ENCODE data around the gene LRP1.

LRP1 gene

GRCh38 chr12:57178213-57178612, 49.9 kb downstream of the LRP1 start:
- DNase-seq = no peak

DNA sequence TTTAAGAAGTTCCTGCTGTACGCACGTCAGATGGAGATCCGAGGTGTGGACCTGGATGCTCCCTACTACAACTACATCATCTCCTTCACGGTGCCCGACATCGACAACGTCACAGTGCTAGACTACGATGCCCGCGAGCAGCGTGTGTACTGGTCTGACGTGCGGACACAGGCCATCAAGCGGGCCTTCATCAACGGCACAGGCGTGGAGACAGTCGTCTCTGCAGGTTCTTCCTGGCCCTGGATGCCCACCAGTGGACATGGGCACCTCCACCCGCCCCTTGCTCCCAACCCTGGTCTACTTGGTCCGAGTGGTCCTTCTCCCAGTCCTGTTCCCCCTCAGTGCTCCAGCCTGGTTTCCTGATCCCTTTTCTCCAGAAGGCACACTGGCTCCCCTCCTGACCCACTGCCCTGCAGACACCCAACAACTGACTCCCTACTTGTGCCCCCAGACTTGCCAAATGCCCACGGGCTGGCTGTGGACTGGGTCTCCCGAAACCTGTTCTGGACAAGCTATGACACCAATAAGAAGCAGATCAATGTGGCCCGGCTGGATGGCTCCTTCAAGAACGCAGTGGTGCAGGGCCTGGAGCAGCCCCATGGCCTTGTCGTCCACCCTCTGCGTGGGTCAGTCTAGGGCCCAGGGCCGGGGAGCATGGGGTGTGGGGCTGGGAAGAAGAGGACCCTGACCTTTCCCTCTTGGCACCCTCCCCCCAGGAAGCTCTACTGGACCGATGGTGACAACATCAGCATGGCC, 51.2 kb downstream of the LRP1 start:
- DNase-seq = no peak

DNA sequence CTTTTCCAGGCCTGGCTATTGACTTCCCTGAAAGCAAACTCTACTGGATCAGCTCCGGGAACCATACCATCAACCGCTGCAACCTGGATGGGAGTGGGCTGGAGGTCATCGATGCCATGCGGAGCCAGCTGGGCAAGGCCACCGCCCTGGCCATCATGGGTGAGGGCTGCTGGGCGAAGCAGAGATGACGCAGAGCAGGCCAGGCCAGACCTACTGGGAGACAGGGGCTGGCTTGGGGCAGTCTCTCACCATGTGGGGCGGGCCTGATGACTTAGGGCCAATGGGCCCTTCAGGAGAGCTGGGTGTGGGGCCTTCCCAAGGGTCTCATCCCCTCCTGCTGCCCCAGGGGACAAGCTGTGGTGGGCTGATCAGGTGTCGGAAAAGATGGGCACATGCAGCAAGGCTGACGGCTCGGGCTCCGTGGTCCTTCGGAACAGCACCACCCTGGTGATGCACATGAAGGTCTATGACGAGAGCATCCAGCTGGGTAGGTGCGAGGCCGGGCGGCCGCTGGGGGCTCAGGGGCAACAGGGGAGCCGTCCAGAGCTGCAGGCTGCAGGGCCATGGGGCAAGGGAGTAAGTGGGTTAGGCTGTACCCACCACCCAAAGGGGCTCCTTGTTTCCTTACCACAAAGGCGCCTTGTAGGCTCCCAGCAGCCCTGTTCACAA, 52.2 kb downstream of the LRP1 start:
- DNase-seq = no peak

- no peak for DNase-seq
These were observed 52.8 kb downstream of the LRP1 start for GRCh38 chr12:57181072-57181471.

DNA sequence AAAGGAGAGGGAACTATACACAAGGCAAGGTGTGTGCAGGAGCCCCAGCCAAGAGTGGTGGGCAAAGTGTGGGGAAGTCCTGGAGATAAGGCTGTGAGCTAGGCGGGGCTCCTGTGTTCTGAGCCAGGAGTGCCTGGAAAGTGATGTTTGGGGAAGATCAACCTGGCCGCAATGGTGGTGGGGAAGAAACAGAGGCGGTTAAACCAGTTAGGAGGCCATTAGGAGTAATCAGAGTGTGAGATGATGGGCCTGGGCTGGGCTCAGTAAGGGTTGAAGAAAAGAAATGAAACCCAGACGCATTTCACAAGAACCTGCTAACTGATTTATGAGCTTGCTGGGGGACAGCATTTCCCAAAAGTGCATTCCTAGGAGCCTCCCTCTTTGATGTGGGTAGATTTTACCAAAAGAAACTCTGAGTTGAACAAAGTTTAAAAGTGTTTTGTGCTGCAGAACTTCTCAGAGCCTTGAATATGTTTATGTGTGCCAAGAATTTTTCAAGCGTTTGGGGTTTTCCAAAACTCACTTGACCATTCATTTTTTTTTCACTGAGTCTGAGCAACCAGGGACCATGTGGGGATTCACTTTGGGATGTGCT, 53.4 kb downstream of the LRP1 start:
- no peak for DNase-seq

DNA sequence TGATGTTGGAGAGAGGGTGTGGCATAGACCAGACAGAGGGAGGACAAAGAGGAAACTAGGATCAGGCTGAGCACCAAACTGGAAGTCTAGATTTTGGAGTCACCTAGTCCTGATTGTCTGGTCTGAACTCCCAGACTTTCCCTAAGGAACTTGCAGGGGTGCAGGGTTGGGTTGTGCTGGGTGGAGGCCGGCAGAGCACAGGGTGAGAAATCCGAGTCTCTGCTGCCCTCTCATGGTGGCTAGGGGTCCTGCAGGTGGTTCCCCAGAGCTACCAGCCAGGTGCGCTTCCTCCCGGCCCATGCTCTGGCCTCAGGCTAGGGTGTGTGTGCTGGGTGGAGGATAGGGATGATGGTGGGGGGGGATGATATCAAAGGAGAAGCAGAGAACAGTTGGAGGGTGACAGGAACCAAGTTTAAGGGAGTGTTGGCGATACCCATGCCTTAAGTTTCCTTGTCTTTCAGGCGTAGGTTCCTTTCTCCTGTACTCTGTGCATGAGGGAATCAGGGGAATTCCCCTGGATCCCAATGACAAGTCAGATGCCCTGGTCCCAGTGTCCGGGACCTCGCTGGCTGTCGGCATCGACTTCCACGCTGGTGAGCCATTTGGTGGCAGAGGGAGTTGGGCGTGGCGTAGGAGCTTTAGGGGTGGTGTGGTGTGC, 54.8 kb downstream of the LRP1 start:
- peak; percentile 83 for DNase-seq

GRCh38 chr12:57183939-57184725, 55.8 kb downstream of the LRP1 start:
- DNase-seq = no peak

- DNase-seq = no peak
These were observed 57.1 kb downstream of the LRP1 start for GRCh38 chr12:57185403-57185802.

GRCh38 chr12:57185906-57186508, 57.7 kb downstream of the LRP1 start:
- DNase-seq = no peak

DNA sequence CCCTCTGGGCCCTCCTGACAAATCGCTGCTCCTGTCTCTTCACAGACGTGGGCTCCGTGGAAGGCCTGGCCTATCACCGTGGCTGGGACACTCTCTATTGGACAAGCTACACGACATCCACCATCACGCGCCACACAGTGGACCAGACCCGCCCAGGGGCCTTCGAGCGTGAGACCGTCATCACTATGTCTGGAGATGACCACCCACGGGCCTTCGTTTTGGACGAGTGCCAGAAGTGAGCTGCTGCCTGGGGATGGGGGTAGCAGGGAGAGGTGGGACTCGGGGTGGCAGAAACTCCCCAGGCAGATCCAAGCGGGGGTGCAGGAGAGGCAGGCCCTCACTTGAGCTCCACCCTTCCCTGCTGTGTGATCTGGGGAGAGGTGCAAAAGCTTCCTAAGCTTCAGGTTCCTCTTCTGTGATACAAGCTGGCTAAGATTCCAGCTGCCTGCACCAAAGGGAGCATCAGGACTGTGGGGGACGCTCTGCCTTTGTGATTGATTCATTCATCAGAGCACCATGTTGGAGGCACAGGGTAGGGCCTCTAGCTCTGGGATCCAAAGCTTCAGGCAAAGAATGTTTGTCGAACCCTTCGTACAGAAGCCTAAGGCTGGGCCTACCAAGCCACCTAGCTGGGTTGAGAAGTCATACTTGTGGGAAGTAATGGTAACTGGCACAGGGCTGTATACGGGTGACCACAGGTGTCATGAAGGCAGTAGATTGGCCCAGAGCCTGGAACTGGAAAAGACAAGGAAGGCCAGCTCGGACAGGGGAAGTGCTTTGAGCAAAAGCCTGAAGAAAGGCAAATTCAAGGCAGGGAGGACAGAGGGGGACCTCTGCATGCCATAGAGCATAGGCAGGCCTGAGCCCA, 59.2 kb downstream of the LRP1 start:
- DNase-seq = no peak

DNA sequence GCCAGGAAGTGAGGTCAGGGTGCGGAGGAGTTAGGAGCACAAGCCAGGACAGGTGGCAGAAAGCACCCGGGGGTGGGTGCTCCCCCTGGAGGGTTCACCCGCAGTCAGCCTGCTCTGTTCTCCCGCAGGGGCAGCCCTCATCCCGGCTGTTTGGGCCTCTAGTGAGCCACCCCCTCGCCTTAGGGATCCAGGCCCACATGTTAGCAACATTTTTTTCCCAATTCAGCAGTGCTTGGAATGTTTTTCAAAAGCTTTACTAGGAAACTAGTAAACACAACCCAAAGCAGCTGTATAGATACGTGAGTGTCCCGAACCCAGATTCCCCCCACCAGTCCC, 59.8 kb downstream of the LRP1 start:
- DNase-seq = no peak

GRCh38 chr12:57190037-57190436, 61.8 kb downstream of the LRP1 start:
- DNase-seq = no peak

DNA sequence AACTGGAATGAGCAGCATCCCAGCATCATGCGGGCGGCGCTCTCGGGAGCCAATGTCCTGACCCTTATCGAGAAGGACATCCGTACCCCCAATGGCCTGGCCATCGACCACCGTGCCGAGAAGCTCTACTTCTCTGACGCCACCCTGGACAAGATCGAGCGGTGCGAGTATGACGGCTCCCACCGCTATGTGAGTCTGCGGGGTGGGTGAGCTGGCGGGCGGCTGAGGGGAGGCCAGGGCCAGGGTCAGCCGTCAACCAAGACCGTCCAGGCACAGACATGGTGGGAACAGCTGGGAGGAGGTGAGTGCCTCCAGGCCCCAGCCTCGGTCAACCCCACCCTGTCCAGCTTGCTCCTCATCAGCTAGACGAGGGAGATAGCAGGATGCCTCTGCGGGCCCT, 62.5 kb downstream of the LRP1 start:
- DNase-seq = no peak

- DNase-seq = no peak
These were observed 63.1 kb downstream of the LRP1 start for GRCh38 chr12:57191410-57191809.

GRCh38 chr12:57192920-57193319, 64.6 kb downstream of the LRP1 start:
- DNase-seq = no peak

- no peak for DNase-seq
These were observed 65.5 kb downstream of the LRP1 start for GRCh38 chr12:57193706-57194245.

- no peak for DNase-seq
These were observed 66.0 kb downstream of the LRP1 start for GRCh38 chr12:57194253-57194652.

- no peak for DNase-seq
These were observed 66.9 kb downstream of the LRP1 start for GRCh38 chr12:57195186-57195585.

GRCh38 chr12:57195611-57196371, 67.5 kb downstream of the LRP1 start:
- no peak for DNase-seq

- no peak for DNase-seq
These were observed 68.2 kb downstream of the LRP1 start for GRCh38 chr12:57196439-57196838.

- DNase-seq = no peak
These were observed 68.7 kb downstream of the LRP1 start for GRCh38 chr12:57196956-57197355.
